MCF 10A (cell line): ENCODE results near the gene SRSF6. TPM values are rescaled to one million over a fixed set of nuclear protein-coding genes. Genes with fewer than 3 reads are reported as not detected.

ENCODE experiments used
- BruUV-seq: library from RNA; stranded (reverse); fragments of 400-500 nt; replicated peaks from 2 replicates; lab custom pipeline; 2021; lab: Mats Ljungman, UMichigan
- CTCF ChIA-PET: fragments of 300-600 bp; sonication (Branson Sonifier 250); formaldehyde crosslinking; extraction: SDS; loops from one replicate; lab custom pipeline; 2021; ENCODE audit warnings: antibody characterized with exemption, inconsistent platforms; lab: Yijun Ruan, JAX
- POLR2A ChIA-PET: fragments of 300-600, 350-650 bp; sonication (Branson Sonifier 250); formaldehyde crosslinking; extraction: SDS; loops from one replicate; lab custom pipeline; 2020; ENCODE audit warnings: antibody characterized with exemption, inconsistent platforms; lab: Yijun Ruan, JAX
- DNase-seq: peaks from one replicate; pipeline ENCODE4 v3.0.0-alpha.2; 2018; ENCODE audit not compliant: unreplicated experiment
- H3K27ac Mint-ChIP-seq: one replicate; pipeline ENCODE4 v1.8.0; 2022; ENCODE audit warnings: mild to moderate bottlenecking, low read depth, mixed read lengths; ENCODE audit not compliant: unreplicated experiment
- H3K27me3 Mint-ChIP-seq: one replicate; pipeline ENCODE4 v1.8.0; 2022; ENCODE audit warnings: mixed read lengths; ENCODE audit not compliant: insufficient read depth, unreplicated experiment
- H3K36me3 Mint-ChIP-seq: one replicate; pipeline ENCODE4 v1.8.0; 2022; ENCODE audit warnings: mild to moderate bottlenecking, moderate library complexity, mixed read lengths; ENCODE audit not compliant: insufficient read depth, unreplicated experiment
- H3K4me1 Mint-ChIP-seq: one replicate; pipeline ENCODE4 v1.8.0; 2022; ENCODE audit warnings: mixed read lengths; ENCODE audit not compliant: insufficient read depth, unreplicated experiment
- H3K4me3 Mint-ChIP-seq: one replicate; pipeline ENCODE4 v1.8.0; 2022; ENCODE audit warnings: mild to moderate bottlenecking, moderate library complexity, mixed read lengths; ENCODE audit not compliant: unreplicated experiment
- H3K9me3 Mint-ChIP-seq: one replicate; pipeline ENCODE4 v1.8.0; 2022; ENCODE audit warnings: mixed read lengths; ENCODE audit not compliant: unreplicated experiment
- CTCF ChIP-seq: fragments of 200-600 bp; IDR thresholded peaks from one replicate; pipeline ENCODE4 v1.8.0; 2022; ENCODE audit warnings: antibody characterized with exemption, mild to moderate bottlenecking; ENCODE audit not compliant: unreplicated experiment
- intact Hi-C: fragments of 100-400 bp; cut with micrococcal nuclease; formaldehyde crosslinking; loops from 2 replicates; pipeline ENCODE4 v1.14.1; 2022
- total RNA-seq: library from RNA; stranded (reverse); gene quantifications from 2 replicates; pipeline ENCODE4 v1.2.3, GENCODE V29; 2022

Gene SRSF6
- total RNA-seq, 1 experiment from 2014 or later: 193 TPM

GRCh38 chr20:43508106-43508505 is 50.4 kb downstream of the SRSF6 start:
- ChIA-PET CTCF (no interaction called here), POLR2A (interaction anchor here (1.0 kb wide), 1 partner anchor 50 kb away, joined by 3 read pairs; no protein-coding TSS in a partner anchor)
- TF ChIP-seq CTCF: no peak
- Mint-ChIP-seq H3K27me3 (no peaks in the 10 kb centered on the region), H3K27ac (no peak overlapping the region), H3K36me3 (no peaks in the 10 kb centered on the region), H3K4me3 (peak overlapping the region; percentile 76), H3K4me1 (no peaks in the 10 kb centered on the region), H3K9me3 (no peaks in the 10 kb centered on the region)
- intact Hi-C loops: no loop called here
- BruUV-seq: no TSS peak
- no peak for DNase-seq

- Mint-ChIP-seq H3K36me3 (no peaks in the 10 kb centered on the region), H3K27ac (no peak overlapping the region), H3K27me3 (no peaks in the 10 kb centered on the region), H3K4me3 (peak overlapping the region; percentile 76), H3K4me1 (no peaks in the 10 kb centered on the region), H3K9me3 (no peaks in the 10 kb centered on the region)
- no TSS peak for BruUV-seq
- no peak for TF ChIP-seq CTCF
- no peak for DNase-seq
- ChIA-PET CTCF (interaction anchor here (0.6 to 0.7 kb wide), 3 partner anchors 10 to 880 kb away, joined by 3 to 4 read pairs (median 3); no protein-coding TSS in a partner anchor), POLR2A (interaction anchor here (0.9 to 1.0 kb wide), 2 partner anchors 17 to 50 kb away, joined by 3 read pairs; no protein-coding TSS in a partner anchor)
- intact Hi-C loops: no loop called here
These were observed 50.9 kb downstream of the SRSF6 start for GRCh38 chr20:43508604-43509040.

GRCh38 chr20:43511879-43512278 is 54.2 kb downstream of the SRSF6 start:
- Mint-ChIP-seq H3K4me1 (peaks cover 20% of the 10 kb centered on the region), H3K27ac (no peak overlapping the region), H3K4me3 (no peak overlapping the region), H3K9me3 (no peaks in the 10 kb centered on the region), H3K27me3 (no peaks in the 10 kb centered on the region), H3K36me3 (peaks cover 6% of the 10 kb centered on the region)
- no peak for TF ChIP-seq CTCF
- CTCF ChIA-PET: interaction anchor here (0.7 kb wide), 1 partner anchor 9 kb away, joined by 4 read pairs; no protein-coding TSS in a partner anchor
- POLR2A ChIA-PET: interaction anchor here (0.8 to 1.3 kb wide), 2 partner anchors 45 to 54 kb away, joined by 3 to 4 read pairs; partner anchors contain the start of gene SRSF6
- no peak for DNase-seq
- intact Hi-C loops: loop anchor here (5.0 kb wide), 1 partner anchor 55 kb away; the partner anchor contains the start of gene SRSF6
- BruUV-seq: no TSS peak

GRCh38 chr20:43513372-43513930 is 55.8 kb downstream of the SRSF6 start:
- DNase-seq: no peak

More at GRCh38 chr20:43513372-43513930, 55.8 kb downstream of the SRSF6 start:
- TF ChIP-seq CTCF: no peak
- peak overlapping the region; percentile 89 for H3K27ac Mint-ChIP-seq
- ChIA-PET POLR2A (interaction anchor here (0.6 to 3.7 kb wide), 5 partner anchors 10 to 264 kb away, joined by 3 to 52 read pairs (median 10); partner anchors contain the start of gene SRSF6), CTCF (interaction anchor here (0.7 kb wide), 1 partner anchor 299 kb away, joined by 3 read pairs; no protein-coding TSS in a partner anchor)
- H3K36me3 Mint-ChIP-seq: peaks cover 6% of the 10 kb centered on the region
- H3K9me3 Mint-ChIP-seq: no peaks in the 10 kb centered on the region
- H3K4me1 Mint-ChIP-seq: peaks cover 20% of the 10 kb centered on the region
- intact Hi-C loops: loop anchor here (5.0 kb wide), 1 partner anchor 56 kb away; the partner anchor contains the start of gene SRSF6
- H3K4me3 Mint-ChIP-seq: peak overlapping the region; percentile 99
- BruUV-seq: TSS peak; percentile 43
- H3K27me3 Mint-ChIP-seq: no peaks in the 10 kb centered on the region
